Calu3 (cell line): ENCODE measurements around the gene FOXI1. TPM values are rescaled to one million over a fixed set of nuclear protein-coding genes. Genes with fewer than 3 reads are reported as not detected.

Experiments used
- BruUV-seq: library from RNA; stranded (reverse); fragments of 400-500 nt; replicated peaks from 2 replicates; lab custom pipeline; 2021; lab: Mats Ljungman, UMichigan
- CTCF ChIA-PET: fragments of 300-600 bp; sonication (Branson Sonifier 250); formaldehyde crosslinking; loops from one replicate; lab custom pipeline; 2022; ENCODE audit warnings: antibody characterized with exemption; lab: Charles Lee
- DNase-seq: peaks from one replicate; pipeline ENCODE4 v3.0.0; 2022
- H3K27ac Mint-ChIP-seq: one replicate; pipeline ENCODE4 v1.8.0; 2022; ENCODE audit warnings: mixed read lengths; ENCODE audit not compliant: unreplicated experiment
- H3K27me3 Mint-ChIP-seq: one replicate; pipeline ENCODE4 v1.8.0; 2022; ENCODE audit warnings: mixed read lengths; ENCODE audit not compliant: unreplicated experiment
- H3K36me3 Mint-ChIP-seq: one replicate; pipeline ENCODE4 v1.8.0; 2022; ENCODE audit warnings: mild to moderate bottlenecking, moderate library complexity, mixed read lengths; ENCODE audit not compliant: insufficient read depth, unreplicated experiment
- H3K4me1 Mint-ChIP-seq: one replicate; pipeline ENCODE4 v1.8.0; 2022; ENCODE audit warnings: mild to moderate bottlenecking, low read depth, mixed read lengths; ENCODE audit not compliant: unreplicated experiment
- H3K4me3 Mint-ChIP-seq: one replicate; pipeline ENCODE4 v1.8.0; 2022; ENCODE audit warnings: mild to moderate bottlenecking, low read depth, moderate library complexity, mixed read lengths; ENCODE audit not compliant: unreplicated experiment
- H3K9me3 Mint-ChIP-seq: one replicate; pipeline ENCODE4 v1.8.0; 2022; ENCODE audit warnings: low read depth, mixed read lengths; ENCODE audit not compliant: unreplicated experiment
- intact Hi-C: fragments of 100-400 bp; cut with micrococcal nuclease; formaldehyde crosslinking; loops from one replicate; pipeline ENCODE4 v1.10.0; 2022; ENCODE audit not compliant: unreplicated experiment
- total RNA-seq: library from RNA; stranded (reverse); gene quantifications from 2 replicates; pipeline ENCODE4 v1.2.3, GENCODE V29; 2022
- TF ChIP-seq, protein P1 (sequence below): fragments of 200-600 bp; IDR thresholded peaks from one replicate; pipeline ENCODE4 v1.8.0; 2022; ENCODE audit warnings: antibody characterized with exemption; ENCODE audit not compliant: unreplicated experiment

FOXI1 gene
- total RNA-seq, 1 experiment from 2014 or later, result not detected

DNA sequence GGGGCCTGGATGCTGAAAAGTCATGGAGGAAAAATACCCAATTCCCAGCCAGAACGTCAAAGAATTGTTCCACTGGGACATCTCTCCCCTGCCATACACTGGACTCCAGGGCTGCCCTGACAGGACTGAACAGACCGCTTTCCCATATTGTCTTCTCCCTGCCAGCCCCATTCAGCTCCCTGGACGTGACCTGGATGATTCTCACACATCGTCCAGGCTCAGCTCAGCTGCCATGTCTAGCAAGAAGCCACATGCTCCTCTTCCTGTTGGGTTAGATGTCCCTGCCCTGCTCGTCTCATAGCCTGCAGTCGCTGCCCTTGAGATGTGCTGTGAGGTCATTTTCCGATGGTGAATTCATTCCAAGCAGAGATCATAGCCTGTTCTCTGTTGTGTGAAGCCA, 37.4 kb downstream of the FOXI1 start:
- Mint-ChIP-seq H3K27ac (no peak overlapping the region), H3K27me3 (no peaks in the 10 kb centered on the region), H3K4me1 (peaks cover 11% of the 10 kb centered on the region), H3K9me3 (no peaks in the 10 kb centered on the region), H3K36me3 (no peaks in the 10 kb centered on the region), H3K4me3 (no peak overlapping the region)
- TF ChIP-seq, protein P1, sequence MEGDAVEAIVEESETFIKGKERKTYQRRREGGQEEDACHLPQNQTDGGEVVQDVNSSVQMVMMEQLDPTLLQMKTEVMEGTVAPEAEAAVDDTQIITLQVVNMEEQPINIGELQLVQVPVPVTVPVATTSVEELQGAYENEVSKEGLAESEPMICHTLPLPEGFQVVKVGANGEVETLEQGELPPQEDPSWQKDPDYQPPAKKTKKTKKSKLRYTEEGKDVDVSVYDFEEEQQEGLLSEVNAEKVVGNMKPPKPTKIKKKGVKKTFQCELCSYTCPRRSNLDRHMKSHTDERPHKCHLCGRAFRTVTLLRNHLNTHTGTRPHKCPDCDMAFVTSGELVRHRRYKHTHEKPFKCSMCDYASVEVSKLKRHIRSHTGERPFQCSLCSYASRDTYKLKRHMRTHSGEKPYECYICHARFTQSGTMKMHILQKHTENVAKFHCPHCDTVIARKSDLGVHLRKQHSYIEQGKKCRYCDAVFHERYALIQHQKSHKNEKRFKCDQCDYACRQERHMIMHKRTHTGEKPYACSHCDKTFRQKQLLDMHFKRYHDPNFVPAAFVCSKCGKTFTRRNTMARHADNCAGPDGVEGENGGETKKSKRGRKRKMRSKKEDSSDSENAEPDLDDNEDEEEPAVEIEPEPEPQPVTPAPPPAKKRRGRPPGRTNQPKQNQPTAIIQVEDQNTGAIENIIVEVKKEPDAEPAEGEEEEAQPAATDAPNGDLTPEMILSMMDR, result no peak
- intact Hi-C loops, result no loop called here
- BruUV-seq, result no TSS peak
- no peak for DNase-seq
- CTCF ChIA-PET, result interaction anchor here (1.0 kb wide), 1 partner anchor 14 kb away, joined by 3 read pairs; no protein-coding TSS in a partner anchor

DNA sequence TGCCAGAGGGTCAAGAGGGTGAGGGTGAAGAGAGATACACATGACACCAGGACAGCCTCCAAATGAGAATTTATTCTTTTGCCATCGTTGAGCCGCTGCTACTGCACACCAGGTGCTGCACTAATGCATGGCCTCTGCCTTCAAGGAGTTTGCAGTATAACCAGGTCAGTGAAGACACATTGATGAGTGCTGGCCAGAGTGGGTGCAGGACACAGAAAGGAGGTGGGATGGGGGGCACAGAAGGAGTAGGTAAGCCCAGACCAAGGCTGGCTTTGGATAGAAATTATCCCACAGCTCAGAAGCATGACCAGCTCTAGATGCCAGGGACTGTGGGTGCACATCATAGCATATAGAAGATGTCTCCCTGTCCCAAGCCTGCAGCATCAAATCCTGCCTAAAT, 38.0 kb downstream of the FOXI1 start:
- Mint-ChIP-seq H3K36me3 (no peaks in the 10 kb centered on the region), H3K27ac (no peak overlapping the region), H3K4me3 (no peak overlapping the region), H3K9me3 (no peaks in the 10 kb centered on the region), H3K4me1 (peaks cover 11% of the 10 kb centered on the region), H3K27me3 (no peaks in the 10 kb centered on the region)
- TF ChIP-seq, protein P1, result no peak
- BruUV-seq, result no TSS peak
- DNase-seq, result no peak
- intact Hi-C loops, result no loop called here
- CTCF ChIA-PET, result no interaction called here

DNA sequence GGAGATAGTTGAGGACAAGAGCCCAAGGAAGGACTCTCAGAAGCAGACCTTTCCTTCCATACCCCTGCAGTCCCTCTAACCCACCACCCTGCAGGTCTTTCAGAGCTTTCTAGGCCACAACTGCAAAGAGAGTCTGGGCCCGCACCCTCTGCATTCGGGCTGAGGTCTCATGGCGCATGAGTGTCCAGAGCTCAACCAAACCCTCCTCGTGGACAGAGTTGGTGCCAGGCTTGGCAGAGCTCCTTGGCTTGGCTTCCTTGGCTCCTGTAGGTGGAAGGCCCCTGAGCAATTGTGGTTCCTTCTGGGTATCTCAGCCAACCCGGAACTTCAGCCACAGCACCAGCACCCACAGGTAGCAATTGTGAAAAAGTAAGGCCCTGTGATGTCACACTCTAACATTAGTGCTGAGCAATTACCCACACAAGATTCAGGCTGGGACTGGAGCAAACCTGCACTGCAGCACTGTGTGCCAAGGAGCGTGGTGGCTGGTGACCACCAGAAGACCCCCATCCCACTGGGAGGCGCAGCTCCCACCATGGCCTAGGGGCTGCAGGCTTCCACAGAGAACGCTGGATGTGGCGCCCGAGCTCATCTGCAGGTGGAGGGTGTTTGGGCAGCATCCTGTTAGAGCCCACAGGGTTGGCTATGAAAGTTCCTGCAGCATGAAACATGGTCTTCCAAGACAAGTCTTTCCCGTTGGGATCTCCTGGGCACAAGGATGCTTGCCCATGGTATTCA, 38.8 kb downstream of the FOXI1 start:
- peaks cover 11% of the 10 kb centered on the region for H3K4me1 Mint-ChIP-seq
- BruUV-seq, result no TSS peak
- H3K27me3 Mint-ChIP-seq, result no peaks in the 10 kb centered on the region
- DNase-seq, result no peak
- H3K36me3 Mint-ChIP-seq, result no peaks in the 10 kb centered on the region
- H3K27ac Mint-ChIP-seq, result no peak overlapping the region
- intact Hi-C loops, result no loop called here
- no peak overlapping the region for H3K4me3 Mint-ChIP-seq
- TF ChIP-seq, protein P1, result no peak
- CTCF ChIA-PET, result no interaction called here
- no peaks in the 10 kb centered on the region for H3K9me3 Mint-ChIP-seq

DNA sequence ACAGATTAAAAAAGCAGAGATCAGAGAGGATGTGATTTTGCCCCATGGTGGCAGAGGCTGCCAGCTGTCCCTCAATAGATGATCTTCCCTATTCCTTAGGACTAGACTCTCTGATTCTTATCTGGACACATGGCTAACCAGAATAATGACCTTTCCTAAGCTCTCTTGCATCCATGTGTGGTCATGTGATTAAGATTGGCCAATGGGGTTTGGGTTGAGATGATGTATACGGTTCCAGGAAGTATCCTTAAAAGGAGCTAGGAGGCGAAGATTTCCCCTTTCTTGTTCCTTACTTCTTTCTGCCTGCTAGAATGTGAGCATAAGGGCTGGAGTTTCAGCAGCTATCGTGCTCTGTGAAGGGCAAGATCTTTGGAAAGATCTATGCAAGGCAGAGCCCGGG, 39.8 kb downstream of the FOXI1 start:
- TF ChIP-seq, protein P1, result no peak
- no peak for DNase-seq
- H3K4me3 Mint-ChIP-seq, result no peak overlapping the region

More for the DNA sequence above, 39.8 kb downstream of the FOXI1 start:
- BruUV-seq, result no TSS peak
- Mint-ChIP-seq H3K36me3 (no peaks in the 10 kb centered on the region), H3K4me1 (peaks cover 11% of the 10 kb centered on the region), H3K27ac (no peak overlapping the region), H3K9me3 (no peaks in the 10 kb centered on the region), H3K27me3 (no peaks in the 10 kb centered on the region)
- intact Hi-C loops, result no loop called here
- CTCF ChIA-PET, result no interaction called here
